T-helper 1 cell (primary cell): ENCODE measurements around the gene MYOF.
A peak's percentile ranks its signal among the peaks of the same experiment; 100 is the strongest.

ENCODE experiments used
- DNase-seq, 5 donors: peaks; one replicate each; pipeline ENCODE4 v3.0.0-alpha.2; 2012 to 2020
- total RNA-seq, 4 donors: gene quantifications; one replicate each; lab custom pipeline; 2026; lab: John Stamatoyannopoulos, UW

The MYOF gene
- total RNA-seq: 0 to 0.39 (median 0.27) reads per million in 4 donors

GRCh38 chr10:93482145-93482834 lies at the start of gene MYOF:
MYOF (minus strand) TSS chr10:93482334; CDS start chr10:93482194, 140 bp downstream.
- peak in 4 of 5 donors; percentile 7 to 81 (median 30) for DNase-seq

- no peak for DNase-seq
Measured at GRCh38 chr10:93518531-93518930, 36.4 kb upstream of the MYOF start.

- DNase-seq: no peak
Measured at GRCh38 chr10:93516006-93516380, 33.9 kb upstream of the MYOF start.

GRCh38 chr10:93515071-93516005 lies 33.2 kb upstream of the MYOF start:
- no peak for DNase-seq

- no peak for DNase-seq
Measured at GRCh38 chr10:93514521-93514920, 32.4 kb upstream of the MYOF start.

GRCh38 chr10:93513091-93513490 lies 31.0 kb upstream of the MYOF start:
- DNase-seq: no peak

GRCh38 chr10:93512565-93512964 lies 30.4 kb upstream of the MYOF start:
- DNase-seq: no peak

- DNase-seq: peak in 1 of 5 donors; percentile 31
Measured at GRCh38 chr10:93509816-93510215, 27.7 kb upstream of the MYOF start.

- no peak for DNase-seq
Measured at GRCh38 chr10:93505075-93505474, 22.9 kb upstream of the MYOF start.

- DNase-seq: peak in 1 of 5 donors; percentile 43
Measured at GRCh38 chr10:93503075-93503474, 20.9 kb upstream of the MYOF start.

- DNase-seq: no peak
Measured at GRCh38 chr10:93501650-93502049, 19.5 kb upstream of the MYOF start.

GRCh38 chr10:93498166-93498565 lies 16.0 kb upstream of the MYOF start:
- DNase-seq: no peak

- peak; percentile 87 to 97 (median 93) for DNase-seq
Measured at GRCh38 chr10:93496322-93497041, 14.3 kb upstream of the MYOF start, which contains the start of gene CEP55. CEP55 (plus strand) TSS chr10:93496612; CDS start chr10:93500052, 3,440 bp downstream.

- DNase-seq: peak in 2 of 5 donors; percentile 7 to 26
Measured at GRCh38 chr10:93495654-93496321, 13.7 kb upstream of the MYOF start.

GRCh38 chr10:93494494-93494893 lies 12.4 kb upstream of the MYOF start:
- DNase-seq: no peak

GRCh38 chr10:93493162-93493561 lies 11.0 kb upstream of the MYOF start:
- no peak for DNase-seq

GRCh38 chr10:93491602-93492121 lies 9.5 kb upstream of the MYOF start:
- DNase-seq: no peak

- no peak for DNase-seq
Measured at GRCh38 chr10:93488956-93489528, 6.9 kb upstream of the MYOF start.

GRCh38 chr10:93485690-93486089 lies 3.6 kb upstream of the MYOF start:
- DNase-seq: no peak

GRCh38 chr10:93481637-93482144 lies 443 bp downstream of the MYOF start:
- DNase-seq: no peak

GRCh38 chr10:93478873-93479272 lies 3.3 kb downstream of the MYOF start:
- no peak for DNase-seq
